ENCODE results near the gene CD2BP2. TPM values are rescaled to one million over a fixed set of nuclear protein-coding genes. Genes with fewer than 3 reads are reported as not detected.
A peak's percentile ranks its signal among the peaks of the same experiment; 100 is the strongest.

The CD2BP2 gene
- total and polyA plus RNA-seq, 9 of the 15 experiments (the other 6 are each of a cell fraction or from before 2014, with no cell fraction given) = 3.9 to 51.1 (median 32.8) TPM

DNA sequence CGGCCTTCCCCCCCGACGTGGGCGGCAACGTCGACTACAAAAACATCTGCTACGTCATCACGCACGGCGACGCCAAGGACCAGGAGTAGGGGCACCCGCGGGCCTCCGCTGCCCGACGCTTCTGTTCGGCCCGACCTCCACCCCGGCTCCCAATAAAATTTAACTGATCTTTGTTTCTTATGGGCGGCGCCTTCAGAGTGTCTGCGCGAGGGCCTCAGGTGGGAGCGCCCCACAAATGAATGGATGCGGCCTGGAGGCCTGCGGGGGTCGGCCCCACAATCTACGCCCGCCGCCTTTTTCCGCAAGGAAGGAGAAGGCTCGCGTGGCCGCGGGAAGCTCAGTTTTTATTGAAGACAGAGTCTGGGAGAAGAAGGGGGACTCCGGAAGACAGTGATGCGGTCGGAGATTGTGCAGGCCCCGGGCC, 22.7 kb upstream of the CD2BP2 start (continued):
- TF ChIP-seq, protein P1, sequence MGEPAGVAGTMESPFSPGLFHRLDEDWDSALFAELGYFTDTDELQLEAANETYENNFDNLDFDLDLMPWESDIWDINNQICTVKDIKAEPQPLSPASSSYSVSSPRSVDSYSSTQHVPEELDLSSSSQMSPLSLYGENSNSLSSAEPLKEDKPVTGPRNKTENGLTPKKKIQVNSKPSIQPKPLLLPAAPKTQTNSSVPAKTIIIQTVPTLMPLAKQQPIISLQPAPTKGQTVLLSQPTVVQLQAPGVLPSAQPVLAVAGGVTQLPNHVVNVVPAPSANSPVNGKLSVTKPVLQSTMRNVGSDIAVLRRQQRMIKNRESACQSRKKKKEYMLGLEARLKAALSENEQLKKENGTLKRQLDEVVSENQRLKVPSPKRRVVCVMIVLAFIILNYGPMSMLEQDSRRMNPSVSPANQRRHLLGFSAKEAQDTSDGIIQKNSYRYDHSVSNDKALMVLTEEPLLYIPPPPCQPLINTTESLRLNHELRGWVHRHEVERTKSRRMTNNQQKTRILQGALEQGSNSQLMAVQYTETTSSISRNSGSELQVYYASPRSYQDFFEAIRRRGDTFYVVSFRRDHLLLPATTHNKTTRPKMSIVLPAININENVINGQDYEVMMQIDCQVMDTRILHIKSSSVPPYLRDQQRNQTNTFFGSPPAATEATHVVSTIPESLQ (CRISPR knock-in tag; IDR thresholded peaks at IDR 0.05) = no peak
- TF ChIP-seq ZNF780A (CRISPR knock-in tag; IDR thresholded peaks at IDR 0.05) (no peak), NR3C1 (CRISPR knock-in tag; IDR thresholded peaks at IDR 0.05) (no peak), CBFA2T2 (conservative IDR thresholded peaks at IDR 0.05) (no peak), MCM2 (IDR thresholded peaks at IDR 0.05; ENCODE audit: low read depth) (no peak), BDP1 (IDR thresholded peaks at IDR 0.05; ENCODE audit: insufficient read depth, insufficient read length) (no peak), KDM1A (IDR thresholded peaks at IDR 0.05) (no peak), NONO (IDR thresholded peaks at IDR 0.05; ENCODE audit: low read depth in 2 of 2, low read length in 1 of 2) (no peak), POLR2G (IDR thresholded peaks at IDR 0.05; ENCODE audit: low read depth, low read length) (peak; percentile 88), EP400 (IDR thresholded peaks at IDR 0.05) (peak; percentile 75; the same call in 1 of the 2 replicates), NBN (IDR thresholded peaks at IDR 0.05; ENCODE audit: low read depth) (peak; percentile 66), TFAM (CRISPR knock-in tag; conservative IDR thresholded peaks at IDR 0.05) (no peak), POLR2AphosphoS5 (IDR thresholded peaks at IDR 0.05; ENCODE audit: control insufficient read depth, insufficient read depth, low read depth, low read length) (peak; percentile 64; the same call in 1 of the 2 replicates), ZNF280B (CRISPR knock-in tag; IDR thresholded peaks at IDR 0.05) (no peak), SRSF3 (IDR thresholded peaks at IDR 0.05; ENCODE audit: insufficient read depth, low read length) (no peak), GTF2E2 (tag; IDR thresholded peaks at IDR 0.05) (peak; percentile 94; the same call in 1 of the 2 replicates), ZNF507 (tag; conservative IDR thresholded peaks at IDR 0.05) (no peak), CHAMP1 (IDR thresholded peaks at IDR 0.05) (no peak), JUNB (CRISPR knock-in tag; conservative IDR thresholded peaks at IDR 0.05) (no peak), STAT5A (IDR thresholded peaks at IDR 0.05; ENCODE audit: borderline replicate concordance, low read length) (0 out of 2 replicates have a peak, but pooled peaks have one; percentile 6)
- TF ChIP-seq, protein P2, sequence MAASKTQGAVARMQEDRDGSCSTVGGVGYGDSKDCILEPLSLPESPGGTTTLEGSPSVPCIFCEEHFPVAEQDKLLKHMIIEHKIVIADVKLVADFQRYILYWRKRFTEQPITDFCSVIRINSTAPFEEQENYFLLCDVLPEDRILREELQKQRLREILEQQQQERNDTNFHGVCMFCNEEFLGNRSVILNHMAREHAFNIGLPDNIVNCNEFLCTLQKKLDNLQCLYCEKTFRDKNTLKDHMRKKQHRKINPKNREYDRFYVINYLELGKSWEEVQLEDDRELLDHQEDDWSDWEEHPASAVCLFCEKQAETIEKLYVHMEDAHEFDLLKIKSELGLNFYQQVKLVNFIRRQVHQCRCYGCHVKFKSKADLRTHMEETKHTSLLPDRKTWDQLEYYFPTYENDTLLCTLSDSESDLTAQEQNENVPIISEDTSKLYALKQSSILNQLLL (CRISPR knock-in tag; IDR thresholded peaks at IDR 0.05; ENCODE audit: borderline replicate concordance) = no peak
- TF ChIP-seq, protein P3, sequence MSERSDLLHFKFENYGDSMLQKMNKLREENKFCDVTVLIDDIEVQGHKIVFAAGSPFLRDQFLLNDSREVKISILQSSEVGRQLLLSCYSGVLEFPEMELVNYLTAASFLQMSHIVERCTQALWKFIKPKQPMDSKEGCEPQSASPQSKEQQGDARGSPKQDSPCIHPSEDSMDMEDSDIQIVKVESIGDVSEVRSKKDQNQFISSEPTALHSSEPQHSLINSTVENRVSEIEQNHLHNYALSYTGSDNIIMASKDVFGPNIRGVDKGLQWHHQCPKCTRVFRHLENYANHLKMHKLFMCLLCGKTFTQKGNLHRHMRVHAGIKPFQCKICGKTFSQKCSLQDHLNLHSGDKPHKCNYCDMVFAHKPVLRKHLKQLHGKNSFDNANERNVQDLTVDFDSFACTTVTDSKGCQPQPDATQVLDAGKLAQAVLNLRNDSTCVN (CRISPR knock-in tag; IDR thresholded peaks at IDR 0.05) = no peak
